Astrocyte (in vitro differentiated cells and primary cell): ENCODE results near the gene RAB22A. TPM values are rescaled to one million over a fixed set of nuclear protein-coding genes. Genes with fewer than 3 reads are reported as not detected.

Experiments used
- DNase-seq: peaks from one replicate; pipeline ENCODE4 v3.0.0-alpha.2; 2010; ENCODE audit warnings: low read depth
- FAIRE-seq: peaks from 2 replicates; lab custom pipeline; 2011; peaks lifted over from hg19 to GRCh38; lab: Jason Lieb, UNC
- H2AFZ ChIP-seq: 2 replicates; pipeline ENCODE4 v1.6.0; 2012; ENCODE audit warnings: low read depth, low read length, inconsistent platforms
- H3K27ac ChIP-seq: 2 replicates; pipeline ENCODE4 v1.5.1; 2011; ENCODE audit warnings: low read depth, low read length, inconsistent platforms
- H3K27me3 ChIP-seq: 2 replicates; pipeline ENCODE4 v1.6.0; 2011; ENCODE audit warnings: low read length, inconsistent platforms; ENCODE audit not compliant: insufficient read depth
- H3K36me3 ChIP-seq: 2 replicates; pipeline ENCODE4 v1.5.1; 2011; ENCODE audit warnings: low read length, inconsistent platforms; ENCODE audit not compliant: insufficient read depth
- H3K4me1 ChIP-seq: 2 replicates; pipeline ENCODE4 v1.5.1; 2011; ENCODE audit warnings: low read length, inconsistent platforms; ENCODE audit not compliant: insufficient read depth
- H3K4me2 ChIP-seq: 2 replicates; pipeline ENCODE4 v1.6.0; 2012; ENCODE audit warnings: low read length, inconsistent platforms
- H3K4me3 ChIP-seq: 2 replicates; pipeline ENCODE4 v1.5.1; 2011; ENCODE audit warnings: low read depth, mild to moderate bottlenecking, low read length, inconsistent platforms; ENCODE audit not compliant: insufficient read depth
- H3K79me2 ChIP-seq: 2 replicates; pipeline ENCODE4 v1.6.0; 2012; ENCODE audit warnings: mild to moderate bottlenecking, low read length, inconsistent platforms; ENCODE audit not compliant: insufficient read depth
- H3K9ac ChIP-seq: 2 replicates; pipeline ENCODE4 v1.6.0; 2012; ENCODE audit warnings: mild to moderate bottlenecking, low read length, inconsistent platforms
- H3K9me3 ChIP-seq: 2 replicates; pipeline ENCODE4 v1.5.1; 2012; ENCODE audit warnings: low read depth, mild to moderate bottlenecking, low read length, inconsistent platforms; ENCODE audit not compliant: insufficient read depth
- H4K20me1 ChIP-seq: 2 replicates; pipeline ENCODE4 v1.6.0; 2012; ENCODE audit warnings: low read length, inconsistent platforms; ENCODE audit not compliant: insufficient read depth
- H3K27ac Mint-ChIP-seq: one replicate; pipeline ENCODE4 v1.8.0; 2021; ENCODE audit warnings: mild to moderate bottlenecking, mixed read lengths; ENCODE audit not compliant: unreplicated experiment
- H3K27me3 Mint-ChIP-seq: one replicate; pipeline ENCODE4 v1.8.0; 2021; ENCODE audit warnings: low read depth, mixed read lengths; ENCODE audit not compliant: unreplicated experiment
- H3K36me3 Mint-ChIP-seq: one replicate; pipeline ENCODE4 v1.8.0; 2021; ENCODE audit warnings: low read depth, mixed read lengths; ENCODE audit not compliant: unreplicated experiment
- H3K4me1 Mint-ChIP-seq: one replicate; pipeline ENCODE4 v1.8.0; 2021; ENCODE audit warnings: low read depth, mixed read lengths; ENCODE audit not compliant: unreplicated experiment
- H3K4me3 Mint-ChIP-seq: one replicate; pipeline ENCODE4 v1.8.0; 2021; ENCODE audit warnings: mild to moderate bottlenecking, moderate library complexity, mixed read lengths; ENCODE audit not compliant: unreplicated experiment
- H3K9me3 Mint-ChIP-seq: one replicate; pipeline ENCODE4 v1.8.0; 2021; ENCODE audit warnings: mild to moderate bottlenecking, mixed read lengths; ENCODE audit not compliant: unreplicated experiment
- EZH2 ChIP-seq: IDR thresholded peaks from 2 replicates; pipeline ENCODE4 v1.6.1; 2012; ENCODE audit warnings: mild to moderate bottlenecking, low read length, inconsistent platforms; ENCODE audit not compliant: insufficient read depth
- total RNA-seq: library from RNA; stranded (reverse); gene quantifications from 2 replicates; pipeline ENCODE4 v1.2.1, GENCODE V29; 2021
- TF ChIP-seq, protein P1 (sequence below): IDR thresholded peaks from 2 replicates; pipeline ENCODE4 v1.5.1; 2011; ENCODE audit warnings: low read depth, mild to moderate bottlenecking, inconsistent platforms, low read length, moderate library complexity; ENCODE audit not compliant: insufficient read depth

RAB22A gene
- total RNA-seq, 1 donor from 2014 or later, result 16.6 TPM

DNA sequence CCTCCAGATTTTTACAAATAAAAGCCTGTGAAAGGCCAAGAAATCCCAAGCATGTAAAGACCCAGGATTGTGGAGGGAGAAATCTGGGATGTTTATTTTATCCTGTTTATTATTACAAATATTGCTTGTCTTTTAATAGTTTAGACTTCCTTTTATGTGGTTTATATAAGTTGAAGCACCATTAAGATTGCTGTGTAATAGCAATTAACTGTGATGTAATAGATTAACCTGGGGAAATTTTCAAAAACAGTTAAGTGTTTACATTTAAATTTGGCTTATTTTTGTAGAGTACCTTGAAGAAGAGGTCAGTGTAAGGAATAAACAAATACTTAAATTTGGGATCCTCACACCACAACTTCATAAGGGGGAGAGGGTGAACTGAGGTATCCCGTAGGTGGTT, 106.5 kb downstream of the RAB22A start:
- peaks cover 8% of the 10 kb centered on the region for H3K4me1 ChIP-seq
- Mint-ChIP-seq H3K27ac (no peak overlapping the region), H3K27me3 (no peaks in the 10 kb centered on the region), H3K9me3 (peaks cover 2% of the 10 kb centered on the region), H3K36me3 (peaks cover 14% of the 10 kb centered on the region), H3K4me1 (peaks cover 13% of the 10 kb centered on the region), H3K4me3 (no peak overlapping the region)
- H4K20me1 ChIP-seq, result peaks cover 59% of the 10 kb centered on the region
- TF ChIP-seq, protein P1, sequence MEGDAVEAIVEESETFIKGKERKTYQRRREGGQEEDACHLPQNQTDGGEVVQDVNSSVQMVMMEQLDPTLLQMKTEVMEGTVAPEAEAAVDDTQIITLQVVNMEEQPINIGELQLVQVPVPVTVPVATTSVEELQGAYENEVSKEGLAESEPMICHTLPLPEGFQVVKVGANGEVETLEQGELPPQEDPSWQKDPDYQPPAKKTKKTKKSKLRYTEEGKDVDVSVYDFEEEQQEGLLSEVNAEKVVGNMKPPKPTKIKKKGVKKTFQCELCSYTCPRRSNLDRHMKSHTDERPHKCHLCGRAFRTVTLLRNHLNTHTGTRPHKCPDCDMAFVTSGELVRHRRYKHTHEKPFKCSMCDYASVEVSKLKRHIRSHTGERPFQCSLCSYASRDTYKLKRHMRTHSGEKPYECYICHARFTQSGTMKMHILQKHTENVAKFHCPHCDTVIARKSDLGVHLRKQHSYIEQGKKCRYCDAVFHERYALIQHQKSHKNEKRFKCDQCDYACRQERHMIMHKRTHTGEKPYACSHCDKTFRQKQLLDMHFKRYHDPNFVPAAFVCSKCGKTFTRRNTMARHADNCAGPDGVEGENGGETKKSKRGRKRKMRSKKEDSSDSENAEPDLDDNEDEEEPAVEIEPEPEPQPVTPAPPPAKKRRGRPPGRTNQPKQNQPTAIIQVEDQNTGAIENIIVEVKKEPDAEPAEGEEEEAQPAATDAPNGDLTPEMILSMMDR, result no peak
- no peak for TF ChIP-seq EZH2
- H3K79me2 ChIP-seq, result peaks cover 76% of the 10 kb centered on the region
- H3K36me3 ChIP-seq, result peaks cover 10% of the 10 kb centered on the region
- FAIRE-seq (no peak), DNase-seq (no peak)
- no peaks in the 10 kb centered on the region for H3K27me3 ChIP-seq
- H3K27ac ChIP-seq, result no peak overlapping the region
- H3K4me3 ChIP-seq, result no peak overlapping the region
- H2AFZ ChIP-seq, result no peak overlapping the region
- H3K4me2 ChIP-seq, result no peak overlapping the region
- H3K9me3 ChIP-seq, result no peaks in the 10 kb centered on the region
- no peak overlapping the region for H3K9ac ChIP-seq

DNA sequence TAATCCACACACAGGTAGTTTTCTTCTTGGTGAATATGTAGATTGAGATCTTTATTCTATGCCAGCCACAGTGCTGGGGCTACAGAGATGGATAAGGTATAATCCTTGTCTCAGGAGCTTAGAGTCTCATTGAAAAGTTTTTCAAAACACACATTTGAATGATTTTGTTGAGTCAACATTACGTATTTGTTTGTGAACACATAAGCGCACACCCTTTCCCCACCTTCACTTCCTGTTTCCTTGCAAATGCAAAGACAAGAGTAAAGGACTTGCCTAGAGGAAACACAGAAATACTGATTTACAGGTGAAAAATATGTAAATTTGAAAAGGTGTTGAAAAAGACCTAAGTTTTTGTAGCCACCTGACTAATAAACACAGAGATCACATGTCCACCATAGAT, 107.3 kb downstream of the RAB22A start:
- no peak for DNase-seq
- no peak overlapping the region for H3K4me2 ChIP-seq
- TF ChIP-seq, protein P1, result no peak
- TF ChIP-seq EZH2, result no peak
- peaks cover 59% of the 10 kb centered on the region for H4K20me1 ChIP-seq
- no peaks in the 10 kb centered on the region for H3K27me3 Mint-ChIP-seq
- H3K4me3 ChIP-seq, result no peak overlapping the region
- no peaks in the 10 kb centered on the region for H3K27me3 ChIP-seq
- peaks cover 13% of the 10 kb centered on the region for H3K36me3 ChIP-seq
- no peak overlapping the region for H3K9ac ChIP-seq
- no peaks in the 10 kb centered on the region for H3K9me3 ChIP-seq
- no peak for FAIRE-seq
- peaks cover 9% of the 10 kb centered on the region for H3K4me1 ChIP-seq
- no peak overlapping the region for H2AFZ ChIP-seq
- peaks cover 2% of the 10 kb centered on the region for H3K9me3 Mint-ChIP-seq
- H3K27ac Mint-ChIP-seq, result no peak overlapping the region
- peaks cover 21% of the 10 kb centered on the region for H3K4me1 Mint-ChIP-seq
- peaks cover 14% of the 10 kb centered on the region for H3K36me3 Mint-ChIP-seq
- H3K79me2 ChIP-seq, result peaks cover 76% of the 10 kb centered on the region
- H3K27ac ChIP-seq, result no peak overlapping the region
- H3K4me3 Mint-ChIP-seq, result no peak overlapping the region

Other genes with a start within 250 kb of the RAB22A start
- not detected in 2 replicates for gene ANKRD60, start 81.1 kb upstream of the RAB22A start, total RNA-seq
- gene VAPB, start 79.5 kb downstream of the RAB22A start, total RNA-seq, result 57.6 and 61.5 TPM in 2 replicates
- gene APCDD1L, start 205.7 kb downstream of the RAB22A start, total RNA-seq, result 16.4 and 23.3 TPM in 2 replicates